IgD-negative memory B cell (primary cell): ENCODE results near the gene TAGLN2. TPM values are rescaled to one million over a fixed set of nuclear protein-coding genes. Genes with fewer than 3 reads are reported as not detected.

Source experiments
- H3K27ac Mint-ChIP-seq, 3 donors: one replicate each; pipeline ENCODE4 v1.8.0; 2020 to 2022; ENCODE audit warnings: mild to moderate bottlenecking in 3 of 3, mixed read lengths in 3 of 3, moderate library complexity in 1 of 3
- H3K27me3 Mint-ChIP-seq: one replicate; pipeline ENCODE4 v1.8.0; 2021; ENCODE audit warnings: mixed read lengths
- H3K36me3 Mint-ChIP-seq: one replicate; pipeline ENCODE4 v1.8.0; 2020; ENCODE audit warnings: mild to moderate bottlenecking, mixed read lengths
- H3K4me1 Mint-ChIP-seq, 3 donors: one replicate each; pipeline ENCODE4 v1.8.0; 2020 to 2022; ENCODE audit warnings: mixed read lengths in 3 of 3, mild to moderate bottlenecking in 1 of 3
- H3K4me3 Mint-ChIP-seq, 4 donors: one replicate each; pipeline ENCODE4 v1.8.0; 2020 to 2022; ENCODE audit warnings: mild to moderate bottlenecking in 4 of 4, mixed read lengths in 4 of 4, moderate library complexity in 3 of 4
- H3K9me3 Mint-ChIP-seq, 3 donors: one replicate each; pipeline ENCODE4 v1.8.0; 2020 to 2021; ENCODE audit warnings: mixed read lengths in 3 of 3, mild to moderate bottlenecking in 1 of 3
- polyA plus RNA-seq: library from polyadenylated mRNA; unstranded; fragments of 300-500 nt; fragmentation: Illumina TruSeq; gene quantifications from one replicate; pipeline ENCODE4 v1.2.3, GENCODE V29; 2021

Gene TAGLN2
- polyA plus RNA-seq, 1 donor from 2014 or later, result 1,399 TPM

- no peak overlapping the region for H3K27ac Mint-ChIP-seq
- no peaks in the 10 kb centered on the region for H3K9me3 Mint-ChIP-seq
- H3K4me3 Mint-ChIP-seq, result no peak overlapping the region
- H3K27me3 Mint-ChIP-seq, result peaks cover 1% of the 10 kb centered on the region
- peaks cover 10 to 15% (median 11%) of the 10 kb centered on the region in 3 donors for H3K4me1 Mint-ChIP-seq
- peaks cover 8% of the 10 kb centered on the region for H3K36me3 Mint-ChIP-seq
Measured at GRCh38 chr1:159895836-159896545, 29.3 kb downstream of the TAGLN2 start.

- Mint-ChIP-seq H3K36me3 (peaks cover 8% of the 10 kb centered on the region), H3K4me3 (no peak overlapping the region), H3K4me1 (peaks cover 10 to 14% (median 12%) of the 10 kb centered on the region in 3 donors), H3K27ac (no peak overlapping the region), H3K9me3 (no peaks in the 10 kb centered on the region), H3K27me3 (peaks cover 1% of the 10 kb centered on the region)
Measured at GRCh38 chr1:159895286-159895685, 30.0 kb downstream of the TAGLN2 start.

- Mint-ChIP-seq H3K27ac (peak overlapping the region in 1 of 3 donors; percentile 40), H3K36me3 (peaks cover 5% of the 10 kb centered on the region), H3K27me3 (peaks cover 4% of the 10 kb centered on the region), H3K4me3 (no peak overlapping the region), H3K4me1 (peaks cover 20 to 22% (median 21%) of the 10 kb centered on the region in 3 donors), H3K9me3 (no peaks in the 10 kb centered on the region)
Measured at GRCh38 chr1:159892944-159893343, 32.4 kb downstream of the TAGLN2 start.

GRCh38 chr1:159891275-159892157, 33.8 kb downstream of the TAGLN2 start:
- Mint-ChIP-seq H3K27ac (peak overlapping the region in 1 of 3 donors; percentile 31), H3K27me3 (peaks cover 4% of the 10 kb centered on the region), H3K9me3 (no peaks in the 10 kb centered on the region), H3K4me1 (peaks cover 22 to 28% (median 27%) of the 10 kb centered on the region in 3 donors), H3K4me3 (peak overlapping the region in 1 of 4 donors; percentile 72), H3K36me3 (peaks cover 5% of the 10 kb centered on the region)

GRCh38 chr1:159890390-159890789, 34.9 kb downstream of the TAGLN2 start:
- peaks cover 4% of the 10 kb centered on the region for H3K36me3 Mint-ChIP-seq
- H3K4me1 Mint-ChIP-seq, result peaks cover 22 to 28% (median 27%) of the 10 kb centered on the region in 3 donors
- H3K27me3 Mint-ChIP-seq, result peaks cover 4% of the 10 kb centered on the region
- H3K27ac Mint-ChIP-seq, result peak overlapping the region in 1 of 3 donors; percentile 68
- H3K9me3 Mint-ChIP-seq, result no peaks in the 10 kb centered on the region
- no peak overlapping the region for H3K4me3 Mint-ChIP-seq

- Mint-ChIP-seq H3K27me3 (peaks cover 3% of the 10 kb centered on the region), H3K36me3 (no peaks in the 10 kb centered on the region), H3K27ac (peak overlapping the region in 1 of 3 donors; percentile 68)
Measured at GRCh38 chr1:159889821-159890252, 35.5 kb downstream of the TAGLN2 start.

GRCh38 chr1:159889202-159889601, 36.1 kb downstream of the TAGLN2 start:
- Mint-ChIP-seq H3K27me3 (peaks cover 3% of the 10 kb centered on the region), H3K9me3 (no peaks in the 10 kb centered on the region), H3K27ac (peak overlapping the region in 2 of 3 donors; percentile 13 to 68), H3K4me3 (peak overlapping the region in 2 of 4 donors; percentile 15 to 34), H3K36me3 (peaks cover 2% of the 10 kb centered on the region), H3K4me1 (peaks cover 22 to 28% (median 27%) of the 10 kb centered on the region in 3 donors)

More at GRCh38 chr1:159889821-159890252, 35.5 kb downstream of the TAGLN2 start:
- H3K9me3 Mint-ChIP-seq, result no peaks in the 10 kb centered on the region
- peak overlapping the region in 2 of 4 donors; percentile 15 to 67 for H3K4me3 Mint-ChIP-seq
- peaks cover 22 to 28% (median 27%) of the 10 kb centered on the region in 3 donors for H3K4me1 Mint-ChIP-seq

GRCh38 chr1:159884296-159884695, 41.0 kb downstream of the TAGLN2 start:
- Mint-ChIP-seq H3K36me3 (peaks cover 2% of the 10 kb centered on the region), H3K9me3 (no peaks in the 10 kb centered on the region), H3K27ac (no peak overlapping the region), H3K27me3 (no peaks in the 10 kb centered on the region), H3K4me1 (peaks cover 4 to 13% (median 12%) of the 10 kb centered on the region in 3 donors), H3K4me3 (no peak overlapping the region)

- Mint-ChIP-seq H3K4me1 (peaks cover 0 to 9% (median 7%) of the 10 kb centered on the region in 3 donors), H3K36me3 (peaks cover 2% of the 10 kb centered on the region), H3K27ac (no peak overlapping the region), H3K27me3 (no peaks in the 10 kb centered on the region), H3K4me3 (no peak overlapping the region), H3K9me3 (no peaks in the 10 kb centered on the region)
Measured at GRCh38 chr1:159883134-159883533, 42.2 kb downstream of the TAGLN2 start.

GRCh38 chr1:159882527-159882862, 42.8 kb downstream of the TAGLN2 start:
- H3K27ac Mint-ChIP-seq, result no peak overlapping the region
- H3K4me3 Mint-ChIP-seq, result no peak overlapping the region
- H3K9me3 Mint-ChIP-seq, result no peaks in the 10 kb centered on the region
- peaks cover 2% of the 10 kb centered on the region for H3K36me3 Mint-ChIP-seq
- peaks cover 0 to 7% (median 6%) of the 10 kb centered on the region in 3 donors for H3K4me1 Mint-ChIP-seq
- no peaks in the 10 kb centered on the region for H3K27me3 Mint-ChIP-seq

- no peaks in the 10 kb centered on the region for H3K27me3 Mint-ChIP-seq
- H3K9me3 Mint-ChIP-seq, result no peaks in the 10 kb centered on the region
- H3K4me1 Mint-ChIP-seq, result peaks cover 0 to under 1% (median 0%) of the 10 kb centered on the region in 3 donors
- H3K36me3 Mint-ChIP-seq, result peaks cover 2% of the 10 kb centered on the region
- no peak overlapping the region for H3K4me3 Mint-ChIP-seq
- H3K27ac Mint-ChIP-seq, result no peak overlapping the region
Measured at GRCh38 chr1:159881622-159882526, 43.4 kb downstream of the TAGLN2 start.

- no peak overlapping the region for H3K27ac Mint-ChIP-seq
- H3K4me1 Mint-ChIP-seq, result no peaks in the 10 kb centered on the region
- H3K9me3 Mint-ChIP-seq, result no peaks in the 10 kb centered on the region
- no peak overlapping the region for H3K4me3 Mint-ChIP-seq
- H3K36me3 Mint-ChIP-seq, result peaks cover 2% of the 10 kb centered on the region
- no peaks in the 10 kb centered on the region for H3K27me3 Mint-ChIP-seq
Measured at GRCh38 chr1:159880430-159880829, 44.9 kb downstream of the TAGLN2 start.

GRCh38 chr1:159879977-159880376, 45.3 kb downstream of the TAGLN2 start:
- no peak overlapping the region for H3K27ac Mint-ChIP-seq

GRCh38 chr1:159879136-159879535, 46.2 kb downstream of the TAGLN2 start:
- Mint-ChIP-seq H3K36me3 (no peaks in the 10 kb centered on the region), H3K27me3 (no peaks in the 10 kb centered on the region), H3K4me1 (no peaks in the 10 kb centered on the region), H3K9me3 (no peaks in the 10 kb centered on the region), H3K4me3 (no peak overlapping the region), H3K27ac (no peak overlapping the region)

More at GRCh38 chr1:159879977-159880376, 45.3 kb downstream of the TAGLN2 start:
- peaks cover 2% of the 10 kb centered on the region for H3K36me3 Mint-ChIP-seq
- H3K9me3 Mint-ChIP-seq, result no peaks in the 10 kb centered on the region
- H3K27me3 Mint-ChIP-seq, result no peaks in the 10 kb centered on the region
- H3K4me3 Mint-ChIP-seq, result no peak overlapping the region
- H3K4me1 Mint-ChIP-seq, result no peaks in the 10 kb centered on the region
